HG03457 (cell line): ENCODE data around the gene FRMD1.

Experiments
- ATAC-seq: cut with Tn5 transposase; IDR thresholded peaks from one replicate; pipeline ENCODE4 v1.9.1; 2021; ENCODE audit warnings: moderate number of reproducible peaks; ENCODE audit not compliant: unreplicated experiment

The FRMD1 gene

DNA sequence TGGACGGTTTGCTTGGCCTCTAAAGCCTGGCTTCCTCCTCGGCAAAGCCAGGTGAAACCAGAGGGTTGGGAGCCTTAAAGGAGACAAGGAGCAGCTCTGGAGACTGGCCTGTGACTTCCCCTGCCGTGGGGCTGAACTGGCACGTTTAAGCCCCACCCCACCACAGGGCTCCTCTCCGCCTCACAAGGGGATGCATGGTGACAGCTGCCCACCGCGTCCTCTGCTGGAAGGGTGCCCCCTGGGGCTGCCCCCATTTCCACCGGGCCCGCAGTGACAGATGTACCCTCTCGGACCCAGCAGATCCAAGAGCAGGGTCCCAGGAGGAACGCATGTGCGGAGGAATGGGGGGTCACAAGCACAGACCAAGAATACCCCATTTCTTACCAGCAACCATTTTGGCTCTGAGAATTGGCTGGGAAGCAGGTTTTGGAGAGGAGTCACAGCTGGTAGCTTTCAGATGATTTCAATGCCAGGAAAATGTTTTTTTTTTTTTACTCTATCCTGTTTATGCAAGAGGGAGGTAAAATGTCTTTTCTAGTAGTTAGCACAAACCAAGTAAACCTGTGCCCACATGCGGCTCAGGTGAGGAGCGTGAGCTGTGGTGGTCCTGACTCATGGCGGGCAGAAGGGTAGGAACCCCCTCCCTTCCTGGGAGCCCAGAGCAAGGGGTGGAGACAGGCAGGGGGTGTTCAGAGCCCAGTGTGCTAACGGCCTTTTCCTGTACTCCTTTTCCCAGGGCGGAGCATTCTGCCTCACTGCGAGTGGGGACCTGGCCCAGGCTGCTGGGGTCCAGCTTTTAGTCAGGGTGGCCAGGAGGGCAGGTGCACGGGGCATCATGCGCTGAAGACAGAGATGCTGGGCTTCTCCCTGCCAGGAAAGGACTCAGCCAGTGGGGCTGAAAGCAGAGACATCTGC, 33.0 kb downstream of the FRMD1 start:
- ATAC-seq: no peak

GRCh38 chr6:168045141-168045691, 33.8 kb downstream of the FRMD1 start:
- ATAC-seq: no peak

DNA sequence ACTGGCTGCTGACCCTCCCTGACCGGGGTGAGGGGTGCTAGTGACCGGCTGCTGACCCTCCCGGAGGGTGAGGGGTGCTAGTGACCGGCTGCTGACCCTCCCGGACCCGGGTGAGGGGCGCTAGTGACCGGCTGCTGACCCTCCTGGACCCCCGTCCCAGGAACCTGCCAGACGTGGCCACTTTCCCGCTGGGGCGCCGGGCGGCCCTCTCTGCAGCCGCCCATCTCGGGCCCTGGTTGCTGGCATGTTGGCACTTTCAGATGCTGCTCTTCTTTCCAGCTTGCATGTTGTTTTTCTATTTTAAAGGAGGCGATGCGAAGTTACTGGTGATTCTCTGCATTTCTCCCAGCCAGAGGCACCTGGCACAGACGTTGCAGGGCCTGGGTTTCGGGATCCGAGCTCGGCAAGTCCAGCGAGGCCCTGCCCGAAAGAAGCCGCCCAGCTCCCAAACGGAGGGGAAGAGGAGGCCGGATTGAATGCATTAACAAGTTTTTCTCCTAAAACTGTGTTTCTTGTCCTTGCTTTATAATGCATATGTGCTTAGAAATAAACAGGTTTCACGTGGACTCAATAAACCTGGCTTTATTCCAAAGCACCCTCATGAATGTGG, 34.4 kb downstream of the FRMD1 start:
- ATAC-seq: no peak

- ATAC-seq: no peak
Observed at GRCh38 chr6:168043848-168044415, 35.1 kb downstream of the FRMD1 start.

- no peak for ATAC-seq
Observed at GRCh38 chr6:168043193-168043847, 35.7 kb downstream of the FRMD1 start.

DNA sequence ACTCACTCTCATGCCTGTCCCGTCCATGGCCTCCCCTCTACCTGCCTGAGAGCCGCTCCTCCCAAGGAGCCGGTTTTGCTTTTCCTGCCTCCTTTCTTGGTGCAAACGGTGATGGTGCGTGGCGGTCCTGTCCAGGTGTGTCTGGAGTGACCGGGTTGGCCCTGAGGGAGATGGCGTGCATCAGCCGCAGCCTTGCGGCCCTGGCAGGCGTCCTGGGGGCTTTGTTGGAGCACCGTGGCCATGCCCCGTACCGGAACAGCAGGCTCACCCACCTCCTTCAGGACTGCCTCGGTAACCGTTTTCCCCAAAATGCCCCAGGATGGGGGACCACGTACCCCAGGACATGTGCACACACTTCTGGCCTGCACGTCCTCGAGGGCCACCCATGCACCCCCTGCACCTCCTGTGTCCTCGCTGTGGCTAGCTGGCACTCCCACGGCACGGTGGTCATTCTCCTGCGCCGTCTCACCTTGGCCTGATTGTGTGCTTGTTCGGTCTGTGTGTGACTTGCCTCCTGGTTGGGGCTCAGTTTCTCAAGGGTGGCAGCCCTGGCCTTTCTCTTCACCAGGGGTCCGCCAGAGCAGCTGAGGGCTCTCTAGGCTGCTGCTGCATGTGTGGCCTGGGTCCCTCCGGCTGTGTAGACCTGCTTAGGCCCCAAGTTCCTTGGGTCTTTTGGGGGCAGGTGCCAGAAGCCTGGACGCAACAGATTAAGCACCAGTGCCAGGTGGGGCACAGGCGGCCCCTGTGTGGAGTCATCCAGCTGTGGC, 36.4 kb downstream of the FRMD1 start:
- no peak for ATAC-seq

GRCh38 chr6:168041928-168042327, 37.1 kb downstream of the FRMD1 start:
- ATAC-seq: no peak

DNA sequence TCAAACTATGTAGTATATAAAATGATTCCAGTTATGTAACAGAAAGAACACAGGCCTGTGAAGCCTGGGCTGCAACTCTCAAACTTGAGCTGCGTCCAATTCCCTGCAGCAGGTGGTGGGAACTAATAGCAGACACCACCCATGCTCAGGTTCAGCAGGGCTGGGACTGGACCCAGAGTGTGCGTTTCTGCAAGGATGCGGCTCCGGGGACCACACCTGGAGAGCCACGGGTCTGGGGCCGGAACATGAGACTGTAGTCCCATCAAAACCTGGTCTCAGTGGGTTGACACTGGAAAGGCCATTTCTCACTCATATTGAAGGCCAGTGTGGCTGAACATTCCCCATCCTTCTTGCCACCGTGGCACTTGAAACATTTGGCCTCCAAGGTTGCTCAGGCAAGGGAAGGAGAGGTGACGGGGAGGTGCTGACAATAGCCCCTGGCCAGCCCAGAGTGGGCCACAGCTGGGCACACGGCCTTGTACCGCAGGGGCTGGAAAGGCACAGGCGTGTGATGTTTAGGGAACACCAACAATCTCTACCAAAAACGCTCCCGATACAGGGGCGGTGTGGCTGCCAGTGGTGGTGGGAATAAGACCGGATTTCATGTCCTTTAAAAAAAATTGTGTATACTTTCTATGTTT, 38.0 kb downstream of the FRMD1 start:
- no peak for ATAC-seq

DNA sequence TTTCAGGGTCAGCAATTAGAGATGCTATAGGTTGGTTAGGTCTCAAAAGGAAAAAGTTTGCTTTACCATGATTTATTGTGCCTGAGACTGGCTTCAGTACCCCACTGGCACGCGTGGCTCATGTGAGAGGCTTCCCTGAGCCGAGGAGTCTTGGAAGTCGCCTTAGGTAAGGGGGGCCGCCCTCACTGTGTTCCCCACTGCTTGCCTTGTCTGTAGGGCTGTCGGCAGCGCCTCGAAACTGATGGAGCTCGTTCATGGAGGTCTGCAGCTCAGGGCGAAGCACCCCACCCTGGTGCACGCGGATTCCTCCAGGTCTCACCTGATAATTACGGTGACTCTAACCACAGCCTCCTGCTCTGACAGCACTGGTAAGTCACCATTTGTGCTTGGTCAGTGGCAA, 39.2 kb downstream of the FRMD1 start:
- ATAC-seq: no peak

DNA sequence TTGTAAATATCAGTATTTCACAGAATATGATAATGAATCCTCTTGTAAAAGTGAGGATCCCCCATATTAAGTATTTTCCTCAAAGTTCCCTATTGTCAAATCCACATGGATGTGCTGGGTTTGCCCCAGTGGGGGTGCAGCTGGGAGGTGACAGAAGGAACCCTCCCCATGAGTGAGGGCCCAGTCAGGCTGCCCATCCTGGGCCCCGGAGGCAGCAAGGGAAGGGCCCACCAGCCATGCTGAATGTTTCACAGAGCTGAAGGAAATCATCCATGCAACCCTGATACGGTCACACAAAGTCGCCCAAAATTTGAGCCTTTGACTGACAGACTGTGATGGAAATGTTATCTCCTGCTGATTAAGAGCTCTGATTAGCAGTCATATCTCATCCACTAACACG, 39.7 kb downstream of the FRMD1 start:
- no peak for ATAC-seq

DNA sequence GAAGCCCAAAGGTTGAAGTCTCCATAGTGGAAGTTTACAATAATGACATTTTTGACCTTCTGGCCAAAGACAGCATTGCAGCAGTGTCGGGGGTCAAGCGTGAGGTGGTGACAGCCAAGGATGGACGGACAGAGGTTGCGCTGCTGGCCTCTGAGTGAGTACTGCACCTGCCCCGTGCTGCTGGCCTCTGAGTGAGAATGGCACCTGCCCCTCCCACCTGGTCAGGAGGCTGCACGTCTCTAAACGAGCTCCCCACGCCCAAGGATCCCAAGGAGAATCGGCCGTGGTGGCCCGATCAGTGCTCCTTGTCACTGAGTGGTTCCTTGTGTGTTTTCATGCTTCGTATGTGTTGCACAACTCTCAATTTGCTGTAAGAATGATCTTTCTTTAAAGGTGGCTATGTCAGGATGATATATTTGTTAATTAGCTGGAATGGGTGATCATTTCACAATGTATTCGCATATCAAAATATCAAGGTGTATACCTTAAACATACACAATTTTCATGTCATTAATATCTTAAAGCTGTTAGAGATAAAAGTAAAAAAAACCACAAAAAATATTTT, 40.4 kb downstream of the FRMD1 start:
- no peak for ATAC-seq

GRCh38 chr6:168037856-168038255, 41.2 kb downstream of the FRMD1 start:
- no peak for ATAC-seq

DNA sequence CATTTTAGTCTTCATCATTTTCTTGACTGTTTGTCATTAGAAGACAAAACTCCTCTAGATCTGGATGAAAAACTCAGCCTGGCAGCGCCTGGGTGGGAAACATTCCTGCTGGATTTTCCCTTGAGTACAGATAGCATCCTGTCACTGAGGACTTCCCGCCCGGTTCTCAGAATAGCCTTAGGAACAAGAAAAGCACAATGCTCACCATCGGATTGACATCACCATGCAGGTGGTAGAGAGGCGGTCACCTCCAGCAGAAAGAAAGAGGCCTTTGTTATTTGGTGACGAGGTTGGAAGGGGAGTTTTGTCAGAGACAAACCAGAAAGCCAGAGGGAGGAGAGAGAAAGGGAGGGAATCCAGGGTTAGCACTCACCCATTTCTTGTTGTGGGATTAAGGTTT, 41.8 kb downstream of the FRMD1 start:
- no peak for ATAC-seq

GRCh38 chr6:168035661-168036545, 43.1 kb downstream of the FRMD1 start:
- ATAC-seq: no peak

GRCh38 chr6:168035098-168035660, 43.8 kb downstream of the FRMD1 start:
- ATAC-seq: no peak

- ATAC-seq: no peak
Observed at GRCh38 chr6:168034537-168034936, 44.5 kb downstream of the FRMD1 start.

- no peak for ATAC-seq
Observed at GRCh38 chr6:168033791-168034190, 45.2 kb downstream of the FRMD1 start.

DNA sequence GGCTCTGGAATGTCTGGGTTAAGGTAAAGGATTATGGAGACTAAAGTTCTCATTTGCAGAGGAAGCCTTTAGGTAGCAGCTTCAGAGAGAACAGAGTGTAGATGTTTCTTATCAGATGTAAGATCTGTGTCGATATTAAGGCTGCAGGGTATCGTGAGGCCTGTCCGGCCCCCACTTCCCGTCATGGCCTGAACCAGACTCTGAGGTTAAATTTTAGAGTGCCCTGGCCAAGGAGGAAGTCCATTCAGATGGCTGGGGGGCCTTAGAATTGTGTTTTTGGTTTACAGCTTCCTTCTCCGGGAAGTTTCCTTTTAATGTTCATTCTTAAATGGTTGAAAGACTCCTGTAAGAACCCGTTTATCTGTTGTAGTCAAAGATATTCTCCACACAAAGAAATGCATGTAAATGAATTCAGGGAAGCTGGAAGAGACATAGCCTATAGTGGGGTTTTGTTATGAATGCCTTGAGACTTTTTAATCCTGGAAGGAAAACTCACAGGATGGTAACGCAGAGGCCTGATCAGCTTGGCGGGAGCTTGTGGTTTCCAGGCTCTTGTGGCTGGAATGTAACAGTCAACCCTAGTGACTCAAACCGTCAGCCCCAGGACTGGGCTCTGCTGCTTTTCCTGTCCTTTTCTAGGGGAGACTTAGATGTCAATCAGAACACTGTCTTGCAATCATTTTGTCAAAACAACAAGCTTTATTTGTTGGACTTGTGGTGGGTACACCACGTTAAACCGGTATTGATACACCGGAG, 46.8 kb downstream of the FRMD1 start:
- ATAC-seq: no peak
